ENCODE results near the gene RNGTT.

Gene RNGTT

GRCh38 chr6:88872962-88873361, 90.5 kb downstream of the RNGTT start:
- in situ Hi-C loops (cut with HindIII; ENCODE audit: low pct_ligation_motif_present, low pct_unique_long_range_greater_than_20kb, low sequenced_read_pairs) = no loop called here
- no peak for DNase-seq

DNA sequence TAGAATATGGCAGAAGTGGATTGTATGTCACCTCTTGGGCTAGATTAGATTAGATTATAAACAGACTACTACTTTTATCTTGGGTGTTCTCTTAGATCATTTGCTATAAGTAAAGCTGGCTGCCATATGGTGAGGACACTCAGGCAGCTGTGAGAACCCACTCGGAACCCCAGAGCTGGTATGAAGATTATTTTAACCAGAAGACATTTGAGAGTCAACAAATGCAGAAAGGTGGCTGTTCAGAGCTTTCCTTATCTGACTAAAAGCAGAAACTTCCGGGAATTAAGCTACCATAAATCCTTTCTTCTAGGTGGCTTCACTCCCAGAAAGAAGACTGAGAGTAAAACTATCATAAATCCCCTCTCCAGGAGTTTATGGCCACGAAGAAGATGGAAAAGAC, 91.9 kb downstream of the RNGTT start:
- in situ Hi-C loops (cut with HindIII; ENCODE audit: low pct_ligation_motif_present, low pct_unique_long_range_greater_than_20kb, low sequenced_read_pairs) = no loop called here

DNA sequence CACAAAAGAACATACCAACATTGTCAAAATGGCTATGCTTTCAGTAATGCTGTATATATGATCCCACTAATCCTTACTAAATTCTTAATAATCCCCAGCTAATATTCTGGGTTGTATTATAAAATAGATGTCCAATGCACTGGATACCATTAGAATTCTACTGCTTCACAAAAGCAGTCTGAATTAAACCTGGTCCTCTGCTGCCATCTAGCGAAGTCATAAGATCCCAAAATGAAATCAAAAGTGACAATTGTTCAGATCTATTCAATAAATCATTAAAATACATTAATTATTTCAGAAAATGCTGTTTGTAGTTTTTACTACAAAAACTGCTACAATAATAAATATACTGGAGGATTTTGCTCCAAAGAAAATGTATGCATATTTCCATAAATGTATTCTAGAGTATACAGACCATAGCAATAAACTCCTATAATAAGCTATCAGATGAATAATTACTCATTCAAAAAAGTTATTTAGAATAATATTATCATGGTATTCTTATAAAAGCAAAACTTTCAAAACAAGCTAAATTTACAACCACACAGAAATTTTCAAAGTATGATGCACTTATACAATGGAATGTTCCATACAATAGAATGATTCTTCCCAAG, 92.6 kb downstream of the RNGTT start:
- in situ Hi-C loops (cut with HindIII; ENCODE audit: low pct_ligation_motif_present, low pct_unique_long_range_greater_than_20kb, low sequenced_read_pairs) = no loop called here
- DNase-seq = peak; percentile 67

More for the DNA sequence above, 91.9 kb downstream of the RNGTT start:
- no peak for DNase-seq

DNA sequence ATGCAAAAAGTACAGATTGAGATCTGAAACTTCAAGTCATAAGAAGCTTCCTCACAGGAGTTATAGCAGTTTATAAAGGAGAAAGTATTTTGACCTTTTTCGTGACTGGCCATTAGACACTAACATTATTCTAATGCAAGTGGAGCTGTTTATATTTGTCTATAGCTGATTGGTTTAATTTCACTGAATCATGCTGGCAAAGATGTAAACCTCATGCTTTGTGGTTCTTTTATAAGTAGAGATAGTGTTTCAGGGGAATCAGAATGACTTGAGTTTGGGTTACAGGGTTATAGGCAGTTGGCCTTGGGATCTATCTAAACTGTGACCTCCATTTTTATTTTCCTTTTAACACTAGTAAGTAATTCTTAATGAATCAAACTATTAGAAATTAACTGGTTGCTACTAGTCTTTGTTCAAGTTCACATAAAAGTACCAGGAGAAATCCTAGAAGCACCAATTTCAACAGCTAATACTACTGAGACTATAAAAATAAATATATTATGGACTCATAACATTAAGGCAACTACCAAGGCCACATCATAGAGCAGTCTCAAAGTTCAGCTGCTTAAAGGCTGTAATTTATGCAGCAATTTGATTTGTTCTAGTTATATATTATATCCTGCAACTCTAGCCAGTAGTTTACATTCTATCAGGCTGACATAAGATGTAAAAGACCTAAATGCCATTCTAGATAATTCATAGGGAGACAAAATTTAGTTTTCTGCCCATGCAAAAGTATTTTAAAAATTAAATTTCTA, 94.0 kb downstream of the RNGTT start:
- in situ Hi-C loops (cut with HindIII; ENCODE audit: low pct_ligation_motif_present, low pct_unique_long_range_greater_than_20kb, low sequenced_read_pairs) = no loop called here
- DNase-seq = peak; percentile 21

DNA sequence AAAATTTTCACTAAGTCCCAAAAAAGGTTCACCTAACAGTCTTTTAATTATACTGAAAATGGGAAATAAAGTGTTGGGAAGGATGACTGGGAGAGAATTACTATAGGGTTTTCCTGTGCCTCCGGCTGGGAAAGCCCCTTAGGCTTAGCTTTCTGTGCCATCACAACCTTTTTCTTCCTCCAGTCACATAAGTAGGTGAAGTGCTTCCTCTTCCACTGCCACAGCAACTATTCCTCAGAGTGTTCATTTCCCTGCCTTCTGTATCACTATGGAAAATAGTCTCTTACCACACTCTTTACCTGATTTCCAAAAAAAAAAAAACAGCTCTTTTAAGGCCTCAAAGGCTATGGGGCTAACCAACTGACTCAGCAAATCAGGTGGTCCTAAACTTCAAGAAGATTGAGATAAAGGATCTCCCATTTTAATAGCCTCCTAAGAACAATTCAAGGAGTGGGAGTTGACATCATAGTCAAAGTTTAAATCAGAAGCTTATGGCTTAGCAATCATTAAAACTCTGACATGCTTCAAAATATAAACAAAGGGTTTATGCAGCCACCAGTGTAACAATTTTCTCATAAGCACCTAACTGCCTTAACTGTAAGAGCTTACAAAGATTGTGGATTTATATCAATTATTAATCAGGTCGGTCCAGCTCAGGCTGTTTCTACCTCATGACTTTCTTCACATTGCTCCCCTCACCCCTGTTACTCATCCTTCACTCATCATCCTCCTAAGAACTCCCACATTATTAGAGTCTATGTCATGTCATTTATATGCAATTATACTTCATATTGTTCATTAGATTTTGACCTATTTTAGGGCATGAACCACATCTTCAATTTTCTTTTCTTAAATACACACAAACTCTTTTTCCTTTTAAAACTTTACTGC, 95.3 kb downstream of the RNGTT start:
- in situ Hi-C loops (cut with HindIII; ENCODE audit: low pct_ligation_motif_present, low pct_unique_long_range_greater_than_20kb, low sequenced_read_pairs) = no loop called here
- peak; percentile 91 for DNase-seq

DNA sequence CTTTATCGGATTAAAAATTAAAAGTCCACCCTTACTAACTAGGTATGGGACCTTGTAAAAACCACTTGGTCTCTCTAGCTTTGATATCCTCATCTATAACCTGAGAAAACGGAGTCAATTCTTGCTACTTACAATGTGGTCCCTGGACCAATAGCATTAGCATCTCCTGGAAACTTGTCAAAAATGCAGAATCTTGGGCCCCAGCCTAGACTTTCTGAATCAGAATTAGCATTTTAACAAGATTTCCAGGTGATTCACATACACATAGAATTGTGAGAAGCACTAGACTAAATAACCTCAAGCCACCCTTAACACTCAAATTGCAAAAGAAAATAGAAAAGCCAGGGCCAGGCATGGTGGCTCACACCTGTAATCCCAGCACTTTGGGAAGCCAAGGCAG, 96.6 kb downstream of the RNGTT start:
- DNase-seq = no peak
- in situ Hi-C loops (cut with HindIII; ENCODE audit: low pct_ligation_motif_present, low pct_unique_long_range_greater_than_20kb, low sequenced_read_pairs) = no loop called here

- DNase-seq = no peak
- in situ Hi-C loops (cut with HindIII; ENCODE audit: low pct_ligation_motif_present, low pct_unique_long_range_greater_than_20kb, low sequenced_read_pairs) = no loop called here
Measured at GRCh38 chr6:88865275-88865674, 98.1 kb downstream of the RNGTT start.

DNA sequence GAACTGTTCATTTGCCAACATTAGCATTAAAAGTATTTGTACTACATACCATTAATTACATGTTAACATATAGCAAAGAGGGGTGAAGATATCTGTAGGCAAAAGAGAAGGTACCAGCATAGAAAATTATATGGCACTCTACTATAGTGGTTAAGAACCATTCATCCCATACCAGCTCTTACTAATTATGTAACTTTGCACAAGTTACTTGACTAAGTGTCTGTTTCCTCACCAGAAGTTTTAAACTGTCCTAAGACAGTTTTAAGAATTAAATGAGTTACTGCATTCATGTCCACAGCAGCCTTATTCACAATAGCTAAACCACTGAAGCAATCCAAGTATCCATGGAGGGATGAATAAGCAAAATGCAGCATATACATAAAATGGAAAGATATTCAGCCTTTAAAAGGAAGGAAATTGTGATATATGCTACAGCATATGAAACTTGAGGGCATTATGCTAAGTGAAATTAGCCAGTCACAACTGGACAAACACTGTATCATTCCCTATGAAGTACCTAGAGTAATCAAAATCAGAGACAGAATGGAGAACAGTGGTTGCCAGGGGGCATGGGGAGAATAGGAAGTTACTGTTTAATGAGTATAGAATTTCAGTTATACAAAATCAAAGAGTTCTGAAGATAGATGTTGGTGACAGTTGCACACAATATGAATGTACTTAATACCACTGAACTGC, 98.9 kb downstream of the RNGTT start:
- no peak for DNase-seq
- in situ Hi-C loops (cut with HindIII; ENCODE audit: low pct_ligation_motif_present, low pct_unique_long_range_greater_than_20kb, low sequenced_read_pairs) = no loop called here

GRCh38 chr6:88860310-88860709, 103.1 kb downstream of the RNGTT start:
- DNase-seq = no peak

DNA sequence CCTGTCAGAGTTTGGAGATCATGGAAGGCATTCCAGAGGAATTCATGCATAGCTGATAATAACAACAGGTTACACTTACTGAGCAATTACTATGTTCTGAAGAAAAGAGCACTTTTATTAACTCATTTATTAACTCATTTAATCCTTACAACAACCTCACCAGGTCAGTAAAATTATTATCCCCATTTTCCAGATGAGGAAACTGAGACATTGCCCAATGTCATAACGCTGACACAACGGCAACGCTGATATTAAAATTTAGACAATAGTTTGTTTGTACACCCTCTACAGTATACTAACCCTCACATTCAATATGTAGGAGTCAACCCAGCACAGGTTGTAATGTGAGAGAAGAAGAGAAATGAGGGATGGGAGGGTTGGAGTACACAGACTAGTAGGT, 105.0 kb downstream of the RNGTT start:
- in situ Hi-C loops (cut with HindIII; ENCODE audit: low pct_ligation_motif_present, low pct_unique_long_range_greater_than_20kb, low sequenced_read_pairs) = no loop called here
- DNase-seq = no peak

More at GRCh38 chr6:88860310-88860709, 103.1 kb downstream of the RNGTT start:
- in situ Hi-C loops (cut with HindIII; ENCODE audit: low pct_ligation_motif_present, low pct_unique_long_range_greater_than_20kb, low sequenced_read_pairs) = no loop called here

DNA sequence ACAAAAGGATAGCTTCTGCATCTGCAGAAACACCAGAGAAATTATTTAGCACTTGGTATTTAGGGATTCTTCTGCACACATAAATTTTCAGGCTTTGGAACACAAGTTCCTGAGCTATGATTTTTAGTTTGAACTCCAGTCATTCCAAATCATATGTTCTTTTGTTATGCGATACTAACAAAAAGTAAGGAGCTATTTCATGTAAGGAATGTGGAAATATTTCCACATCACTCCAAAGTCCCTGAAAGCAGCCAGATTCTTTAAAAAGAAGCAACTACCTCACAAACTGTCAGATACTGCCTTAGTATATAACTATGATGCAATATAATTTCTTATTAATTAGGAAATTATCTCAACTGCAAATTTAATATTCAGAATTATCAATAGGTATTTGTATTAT, 106.9 kb downstream of the RNGTT start:
- no peak for DNase-seq
- in situ Hi-C loops (cut with HindIII; ENCODE audit: low pct_ligation_motif_present, low pct_unique_long_range_greater_than_20kb, low sequenced_read_pairs) = no loop called here

DNA sequence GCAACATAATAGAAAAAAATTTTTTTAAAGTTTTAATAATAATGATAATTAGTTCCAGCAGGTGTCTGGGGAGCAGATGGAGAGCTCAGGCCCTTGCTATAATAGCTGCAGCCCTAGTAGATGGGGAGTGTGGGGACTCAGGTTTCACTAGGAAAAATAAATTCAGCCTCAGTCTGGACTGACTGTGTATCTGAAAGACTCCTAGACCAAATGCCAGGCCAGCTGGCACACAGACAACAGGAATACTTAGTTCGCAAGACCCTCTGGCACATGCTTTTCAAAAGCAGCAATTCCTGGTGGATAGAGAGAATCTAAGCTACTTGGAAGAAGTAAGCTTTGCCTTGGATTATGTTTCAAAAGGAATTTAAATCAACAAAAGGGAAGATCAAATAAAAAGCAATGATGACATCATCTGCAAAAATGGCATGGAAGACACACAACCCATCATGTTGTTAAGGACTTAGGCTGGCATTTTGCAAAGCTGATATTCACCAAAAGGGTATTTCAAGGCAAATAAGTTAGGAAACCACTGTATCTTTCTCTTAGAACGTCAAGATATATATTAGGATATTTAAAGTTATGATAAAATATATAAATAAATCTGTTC, 107.8 kb downstream of the RNGTT start:
- DNase-seq = no peak
- in situ Hi-C loops (cut with HindIII; ENCODE audit: low pct_ligation_motif_present, low pct_unique_long_range_greater_than_20kb, low sequenced_read_pairs) = no loop called here

DNA sequence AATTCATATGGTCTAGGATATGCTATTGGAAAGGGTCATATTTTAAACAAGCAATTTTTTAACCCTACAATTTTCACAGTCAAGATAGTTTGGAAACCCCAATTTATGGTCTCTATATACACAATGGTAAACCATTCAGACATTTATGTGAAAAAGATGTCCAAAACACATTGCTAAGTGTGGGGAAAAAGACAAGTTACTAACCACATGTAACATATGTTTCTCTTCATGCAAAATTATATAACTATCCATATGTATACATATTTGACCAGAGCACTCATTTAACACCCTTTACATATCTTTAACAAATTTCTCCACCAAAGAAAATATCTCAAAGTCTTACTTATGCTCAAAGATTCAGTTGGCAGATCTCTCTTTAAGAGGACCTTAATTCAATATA, 110.6 kb downstream of the RNGTT start:
- in situ Hi-C loops (cut with HindIII; ENCODE audit: low pct_ligation_motif_present, low pct_unique_long_range_greater_than_20kb, low sequenced_read_pairs) = no loop called here

GRCh38 chr6:88852000-88852399, 111.4 kb downstream of the RNGTT start:
- in situ Hi-C loops (cut with HindIII; ENCODE audit: low pct_ligation_motif_present, low pct_unique_long_range_greater_than_20kb, low sequenced_read_pairs) = no loop called here
- DNase-seq = no peak

More for the DNA sequence above, 110.6 kb downstream of the RNGTT start:
- DNase-seq = no peak

- in situ Hi-C loops (cut with HindIII; ENCODE audit: low pct_ligation_motif_present, low pct_unique_long_range_greater_than_20kb, low sequenced_read_pairs) = no loop called here
- DNase-seq = no peak
Measured at GRCh38 chr6:88848870-88849269, 114.5 kb downstream of the RNGTT start.

DNA sequence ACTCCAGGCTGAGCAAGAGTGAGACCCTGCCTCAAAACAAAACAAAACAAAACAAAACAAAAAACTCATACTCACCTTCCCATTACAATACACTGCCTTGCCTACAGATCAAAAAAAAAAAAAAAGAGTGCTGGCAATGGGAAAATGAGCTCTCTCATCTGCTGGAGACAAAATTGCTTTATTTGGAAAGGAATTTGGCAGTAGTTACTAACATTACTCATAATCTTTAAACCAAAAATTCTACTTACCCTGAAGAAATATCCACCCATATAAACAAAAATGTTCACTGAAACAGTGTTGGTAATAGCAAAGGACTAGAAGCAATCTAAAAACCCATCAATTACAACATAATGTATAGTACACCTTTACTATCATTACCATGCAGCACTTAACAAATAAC, 120.4 kb downstream of the RNGTT start:
- in situ Hi-C loops (cut with HindIII; ENCODE audit: low pct_ligation_motif_present, low pct_unique_long_range_greater_than_20kb, low sequenced_read_pairs) = no loop called here
- no peak for DNase-seq

GRCh38 chr6:88842320-88842719, 121.1 kb downstream of the RNGTT start:
- in situ Hi-C loops (cut with HindIII; ENCODE audit: low pct_ligation_motif_present, low pct_unique_long_range_greater_than_20kb, low sequenced_read_pairs) = no loop called here
- DNase-seq = no peak

DNA sequence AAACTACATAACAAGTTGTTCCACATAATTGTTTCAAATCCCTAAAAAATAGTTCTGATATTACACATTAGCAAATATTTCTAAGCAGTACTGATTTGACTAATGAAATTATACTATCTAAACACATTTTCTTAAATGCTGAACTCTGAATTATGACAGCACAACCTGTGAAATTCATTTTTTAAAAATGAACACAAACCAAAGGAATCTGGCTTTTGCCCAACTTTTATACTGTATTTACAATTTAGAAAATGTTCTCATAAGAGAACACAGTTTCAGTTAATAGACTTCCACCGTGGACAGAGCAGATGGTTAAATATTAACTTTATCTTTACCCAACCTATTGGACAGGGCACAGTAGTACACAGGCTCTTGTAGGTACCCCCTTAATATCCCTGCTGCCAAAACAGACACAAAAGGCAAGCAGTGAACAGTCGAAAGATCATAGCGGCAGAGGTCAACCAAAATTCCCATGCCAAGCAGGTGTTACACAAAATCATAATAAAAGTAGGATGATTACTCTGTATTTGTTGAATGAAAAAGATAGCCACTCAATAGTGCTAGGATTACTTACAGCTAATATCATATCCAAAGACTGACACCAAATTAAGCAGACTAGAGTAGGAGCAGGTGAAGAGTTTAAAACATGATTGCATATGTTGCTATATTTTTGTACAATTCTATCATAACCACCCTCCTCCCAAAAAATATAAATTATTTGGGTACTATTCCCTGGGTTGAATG, 122.5 kb downstream of the RNGTT start:
- in situ Hi-C loops (cut with HindIII; ENCODE audit: low pct_ligation_motif_present, low pct_unique_long_range_greater_than_20kb, low sequenced_read_pairs) = no loop called here
- DNase-seq = peak; percentile 28
